ENCODE data around the gene ANGPTL2.
"Not testable (repeated sequence)": the region's sequence is repeated elsewhere in the genome, so short reads cannot be mapped to it uniquely, and the experiment has no call there.

ANGPTL2 gene

DNA sequence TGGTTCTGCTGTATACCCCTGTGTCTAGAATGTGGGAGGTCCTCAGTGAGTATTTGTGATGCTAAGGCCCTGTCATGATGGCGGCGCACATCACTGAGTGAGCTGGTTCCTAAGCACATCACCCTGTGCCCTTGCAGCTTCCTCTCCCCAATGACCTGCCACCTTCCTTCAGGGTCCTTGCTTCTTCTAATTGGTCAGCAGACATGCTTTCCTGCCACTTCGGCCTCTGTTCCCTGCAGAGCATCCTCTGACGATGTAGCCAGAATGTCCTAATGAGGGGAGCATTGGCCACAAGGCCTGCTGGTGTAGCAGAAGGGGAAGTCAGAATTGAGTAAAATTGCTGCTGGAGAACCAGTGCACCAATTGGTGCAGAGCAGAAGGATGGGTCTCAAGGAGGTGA, 31.1 kb upstream of the ANGPTL2 start:
- H3K4me3 ChIP-seq (ENCODE audit: low read depth in 1 of 2, low read length in 2 of 2), result no peak overlapping the region
- H3K9me3 ChIP-seq (ENCODE audit: low read length), result no peaks in the 10 kb centered on the region
- H3K9ac ChIP-seq (ENCODE audit: low read length), result no peak overlapping the region
- no peak overlapping the region for H3K27ac ChIP-seq (ENCODE audit: low read depth, low read length)
- peaks cover 21% of the 10 kb centered on the region for H3K4me1 ChIP-seq (ENCODE audit: insufficient read depth, low read length)
- H3K27me3 ChIP-seq (ENCODE audit: control insufficient read depth in 1 of 2, insufficient read depth in 2 of 2, low read length in 2 of 2), result no peaks in the 10 kb centered on the region
- no peaks in the 10 kb centered on the region for H3K36me3 ChIP-seq (ENCODE audit: insufficient read depth, low read length)

DNA sequence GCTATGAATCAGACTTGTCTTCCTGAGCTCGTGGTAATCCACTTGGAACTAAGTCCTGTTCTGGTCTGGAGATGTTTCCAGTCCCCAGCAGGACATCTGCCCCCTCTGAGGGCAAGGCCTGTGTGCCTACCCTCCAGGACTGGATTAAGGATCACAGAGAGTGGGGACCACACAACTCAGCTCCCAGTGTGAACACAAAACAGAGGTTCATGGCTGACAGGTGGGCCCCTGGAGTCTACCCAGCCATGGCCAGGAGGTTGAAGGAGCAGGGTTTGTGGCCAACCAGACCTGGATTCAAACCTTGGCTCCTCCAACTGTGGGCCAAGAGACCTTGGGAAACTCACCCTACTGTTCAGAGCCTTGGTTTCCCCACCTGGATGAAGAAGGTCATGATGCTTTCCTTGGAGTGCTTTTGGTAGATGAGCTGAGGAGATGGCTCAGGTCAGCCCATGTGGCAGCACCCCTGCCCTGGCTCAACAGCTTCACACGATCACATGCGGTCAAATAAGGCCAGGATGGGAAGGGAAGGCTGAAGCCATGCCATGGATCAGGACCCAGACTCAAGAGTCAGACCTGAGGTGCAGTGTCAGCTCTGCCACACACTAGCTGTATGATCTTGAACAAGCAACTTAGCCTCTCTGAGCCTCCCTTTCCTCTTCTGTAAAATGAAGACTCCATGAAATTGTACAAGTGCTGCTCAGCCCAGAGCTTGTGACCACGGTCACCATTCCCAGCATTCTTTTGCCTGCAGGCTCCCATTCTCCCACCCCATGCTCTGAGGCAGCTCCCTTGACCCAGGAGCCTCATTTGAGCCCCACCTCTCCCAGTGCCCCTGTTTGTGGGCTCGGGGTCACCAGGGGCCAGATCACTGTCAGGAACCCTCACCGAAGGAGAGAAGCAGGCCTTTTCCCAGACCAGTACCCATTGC, 27.3 kb upstream of the ANGPTL2 start:
- Histone ChIP-seq H3K36me3 (ENCODE audit: insufficient read depth, low read length) (no peaks in the 10 kb centered on the region), H3K27ac (ENCODE audit: low read depth, low read length) (no peak overlapping the region), H3K4me1 (ENCODE audit: insufficient read depth, low read length) (peaks cover 11% of the 10 kb centered on the region), H3K9me3 (ENCODE audit: low read length) (no peaks in the 10 kb centered on the region), H3K4me3 (ENCODE audit: low read depth in 1 of 2, low read length in 2 of 2) (no peak overlapping the region), H3K9ac (ENCODE audit: low read length) (no peak overlapping the region), H3K27me3 (ENCODE audit: control insufficient read depth in 1 of 2, insufficient read depth in 2 of 2, low read length in 2 of 2) (no peaks in the 10 kb centered on the region)

DNA sequence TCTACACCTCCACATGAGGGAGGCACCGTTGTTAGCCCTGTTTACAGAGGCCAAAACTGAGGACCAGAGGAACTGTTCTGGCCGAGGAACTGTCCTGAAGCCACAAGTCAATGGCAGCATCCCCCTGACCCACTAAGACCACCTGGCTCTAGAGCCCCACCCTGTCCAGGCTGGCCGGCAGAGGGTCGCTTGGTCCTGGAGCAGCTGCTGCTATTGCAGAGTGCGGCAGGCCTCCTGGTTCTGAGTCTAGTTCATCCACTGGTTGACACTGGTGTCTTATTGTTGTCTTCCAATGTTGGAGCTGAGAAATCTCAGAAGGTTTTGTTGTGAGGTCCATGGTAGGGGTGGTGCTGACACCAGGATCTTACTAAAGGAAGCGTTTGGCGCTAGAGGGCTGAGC, 26.6 kb upstream of the ANGPTL2 start:
- H3K4me1 ChIP-seq (ENCODE audit: insufficient read depth, low read length), result peaks cover 5% of the 10 kb centered on the region
- no peak overlapping the region for H3K27ac ChIP-seq (ENCODE audit: low read depth, low read length)
- no peaks in the 10 kb centered on the region for H3K27me3 ChIP-seq (ENCODE audit: control insufficient read depth in 1 of 2, insufficient read depth in 2 of 2, low read length in 2 of 2)
- no peak overlapping the region for H3K4me3 ChIP-seq (ENCODE audit: low read depth in 1 of 2, low read length in 2 of 2)
- no peaks in the 10 kb centered on the region for H3K9me3 ChIP-seq (ENCODE audit: low read length)
- no peak overlapping the region for H3K9ac ChIP-seq (ENCODE audit: low read length)
- no peaks in the 10 kb centered on the region for H3K36me3 ChIP-seq (ENCODE audit: insufficient read depth, low read length)

DNA sequence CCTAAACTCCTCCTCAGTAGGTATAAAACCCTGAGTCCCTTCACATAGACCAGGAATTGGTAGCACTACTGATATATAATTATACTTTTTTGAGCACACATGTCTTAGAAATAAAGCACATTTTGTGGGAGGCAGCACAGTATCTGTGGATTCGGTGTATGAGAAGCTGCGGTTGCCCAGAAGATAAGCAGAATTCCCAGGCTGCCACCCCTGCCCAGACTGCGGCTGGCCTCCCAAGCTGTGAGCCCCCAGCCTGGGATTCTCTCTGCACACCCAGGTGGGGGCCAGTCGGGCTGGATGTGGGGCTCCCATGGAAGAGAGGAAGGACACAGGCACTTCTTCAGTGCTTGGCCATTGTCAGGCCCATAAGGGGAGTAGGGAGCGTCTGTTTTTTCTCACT, 25.6 kb upstream of the ANGPTL2 start:
- Histone ChIP-seq H3K27me3 (ENCODE audit: control insufficient read depth in 1 of 2, insufficient read depth in 2 of 2, low read length in 2 of 2) (no peaks in the 10 kb centered on the region), H3K9me3 (ENCODE audit: low read length) (no peaks in the 10 kb centered on the region), H3K4me1 (ENCODE audit: insufficient read depth, low read length) (no peaks in the 10 kb centered on the region), H3K27ac (ENCODE audit: low read depth, low read length) (no peak overlapping the region), H3K4me3 (ENCODE audit: low read depth in 1 of 2, low read length in 2 of 2) (no peak overlapping the region), H3K9ac (ENCODE audit: low read length) (no peak overlapping the region), H3K36me3 (ENCODE audit: insufficient read depth, low read length) (no peaks in the 10 kb centered on the region)

DNA sequence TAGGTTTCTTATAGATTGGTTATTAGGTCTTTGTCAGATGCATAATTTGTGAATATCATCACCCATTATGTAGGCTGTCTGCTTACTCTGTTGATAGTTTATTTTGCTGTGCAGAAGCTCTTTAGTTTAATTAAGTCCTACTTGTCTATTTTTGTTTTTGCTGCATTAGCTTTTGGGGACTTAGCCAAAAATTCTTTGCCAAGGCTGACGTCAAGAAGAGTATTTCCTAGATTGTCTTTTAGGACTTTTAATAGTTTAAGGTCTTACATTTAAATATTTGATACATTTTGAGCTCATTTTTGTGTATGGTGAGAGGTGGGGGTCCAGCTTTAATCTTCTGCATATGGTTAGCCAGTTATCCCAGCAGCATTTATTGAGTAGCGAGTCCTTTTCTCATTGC, 24.8 kb upstream of the ANGPTL2 start:
- Histone ChIP-seq H3K4me3 (ENCODE audit: low read depth in 1 of 2, low read length in 2 of 2) (no peak overlapping the region), H3K4me1 (ENCODE audit: insufficient read depth, low read length) (no peaks in the 10 kb centered on the region), H3K36me3 (ENCODE audit: insufficient read depth, low read length) (no peaks in the 10 kb centered on the region), H3K27ac (ENCODE audit: low read depth, low read length) (no peak overlapping the region), H3K27me3 (ENCODE audit: control insufficient read depth in 1 of 2, insufficient read depth in 2 of 2, low read length in 2 of 2) (no peaks in the 10 kb centered on the region), H3K9ac (ENCODE audit: low read length) (no peak overlapping the region), H3K9me3 (ENCODE audit: low read length) (no peaks in the 10 kb centered on the region)

DNA sequence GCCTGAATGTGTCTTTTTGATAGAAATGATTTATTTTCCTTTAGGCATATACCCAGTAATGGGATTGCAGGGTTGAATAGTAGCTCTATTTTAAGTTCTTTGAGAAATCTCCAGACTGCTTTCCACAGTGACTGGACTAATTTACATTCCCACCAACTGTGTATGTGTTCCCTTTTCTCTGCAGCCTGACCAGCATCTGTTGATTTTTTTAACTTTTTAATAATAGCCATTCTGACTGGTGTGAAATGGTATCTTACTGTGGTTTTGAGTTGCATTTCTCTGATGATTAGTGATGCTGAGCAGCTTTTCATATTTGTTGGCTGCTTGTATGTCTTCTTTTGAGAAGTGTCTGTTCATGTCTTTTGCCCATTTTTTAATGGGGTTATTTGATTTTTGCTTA, 24.4 kb upstream of the ANGPTL2 start:
- H3K36me3 ChIP-seq (ENCODE audit: insufficient read depth, low read length); H3K27ac ChIP-seq (ENCODE audit: low read depth, low read length); H3K9me3 ChIP-seq (ENCODE audit: low read length); H3K4me3 ChIP-seq (ENCODE audit: low read depth in 1 of 2, low read length in 2 of 2); H3K4me1 ChIP-seq (ENCODE audit: insufficient read depth, low read length); H3K27me3 ChIP-seq (ENCODE audit: control insufficient read depth in 1 of 2, insufficient read depth in 2 of 2, low read length in 2 of 2); H3K9ac ChIP-seq (ENCODE audit: low read length): not testable (repeated sequence)

DNA sequence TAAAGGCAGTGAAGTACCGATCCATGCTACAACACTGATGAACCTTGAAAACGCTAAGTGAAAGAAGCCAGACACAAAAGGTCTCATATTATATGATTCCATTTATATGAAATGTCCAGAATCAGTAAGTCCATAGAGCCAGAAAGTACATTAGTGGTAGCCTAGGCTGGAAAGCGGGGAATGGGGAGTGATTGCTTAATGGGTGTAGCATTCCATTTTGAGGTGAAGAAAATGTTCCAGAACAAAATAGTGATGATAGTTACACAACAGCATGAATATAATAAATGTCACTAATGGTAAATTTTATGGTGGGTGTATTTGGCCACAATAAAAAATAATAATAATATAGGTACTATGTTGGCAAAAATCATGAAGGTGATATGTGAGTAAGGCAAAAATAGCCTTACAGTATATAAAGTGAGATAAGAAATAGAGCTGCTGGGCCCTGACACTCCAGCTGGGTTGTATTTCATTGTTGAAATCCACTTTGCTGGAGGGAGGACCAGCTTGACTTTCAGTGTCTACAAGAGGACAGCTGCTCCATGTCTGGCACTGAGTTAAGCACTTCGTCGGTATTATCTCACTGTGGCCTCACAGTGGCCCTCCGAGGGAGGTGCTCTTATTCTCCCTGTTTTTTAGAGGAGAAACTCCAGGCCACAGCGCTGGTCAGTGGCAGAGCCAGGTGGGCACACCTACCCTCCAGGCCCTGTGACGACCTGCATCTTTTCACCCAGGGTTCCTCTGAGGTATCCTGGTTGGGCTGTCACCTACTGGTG, 22.4 kb upstream of the ANGPTL2 start:
- Histone ChIP-seq H3K9me3 (ENCODE audit: low read length) (no peaks in the 10 kb centered on the region), H3K27ac (ENCODE audit: low read depth, low read length) (no peak overlapping the region), H3K9ac (ENCODE audit: low read length) (no peak overlapping the region), H3K4me1 (ENCODE audit: insufficient read depth, low read length) (no peaks in the 10 kb centered on the region), H3K27me3 (ENCODE audit: control insufficient read depth in 1 of 2, insufficient read depth in 2 of 2, low read length in 2 of 2) (no peaks in the 10 kb centered on the region), H3K4me3 (ENCODE audit: low read depth in 1 of 2, low read length in 2 of 2) (no peak overlapping the region), H3K36me3 (ENCODE audit: insufficient read depth, low read length) (no peaks in the 10 kb centered on the region)

DNA sequence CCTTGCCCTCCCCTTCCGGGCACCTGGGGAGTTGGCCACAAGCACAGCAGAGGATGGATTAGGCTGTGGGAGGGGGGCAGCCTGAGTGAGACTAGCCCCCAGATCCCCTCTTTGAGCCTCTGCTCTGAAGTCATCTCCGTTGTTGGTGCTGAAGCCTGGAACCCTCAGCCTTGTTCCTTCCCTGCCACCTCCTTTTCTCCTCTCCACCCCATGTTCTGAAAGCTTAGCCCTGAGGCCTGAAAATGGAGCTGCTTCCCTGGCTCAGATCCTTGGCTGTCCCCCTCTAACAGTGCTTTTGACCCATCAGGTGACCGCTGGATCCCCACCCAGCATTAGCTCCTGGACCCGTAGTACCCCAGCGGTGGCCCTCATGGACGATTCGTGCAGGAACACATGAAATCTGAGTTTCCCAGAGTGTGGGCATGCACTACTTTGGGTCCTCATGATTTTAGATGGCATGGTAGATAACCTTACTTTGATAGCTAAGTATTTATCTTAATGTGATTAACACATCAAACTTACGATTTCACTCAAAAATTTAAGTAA, 21.6 kb upstream of the ANGPTL2 start:
- H3K4me3 ChIP-seq (ENCODE audit: low read depth in 1 of 2, low read length in 2 of 2), result no peak overlapping the region
- no peaks in the 10 kb centered on the region for H3K36me3 ChIP-seq (ENCODE audit: insufficient read depth, low read length)
- H3K27ac ChIP-seq (ENCODE audit: low read depth, low read length), result peak overlapping the region; percentile 32
- no peaks in the 10 kb centered on the region for H3K4me1 ChIP-seq (ENCODE audit: insufficient read depth, low read length)
- no peaks in the 10 kb centered on the region for H3K27me3 ChIP-seq (ENCODE audit: control insufficient read depth in 1 of 2, insufficient read depth in 2 of 2, low read length in 2 of 2)
- H3K9ac ChIP-seq (ENCODE audit: low read length), result no peak overlapping the region
- H3K9me3 ChIP-seq (ENCODE audit: low read length), result no peaks in the 10 kb centered on the region

DNA sequence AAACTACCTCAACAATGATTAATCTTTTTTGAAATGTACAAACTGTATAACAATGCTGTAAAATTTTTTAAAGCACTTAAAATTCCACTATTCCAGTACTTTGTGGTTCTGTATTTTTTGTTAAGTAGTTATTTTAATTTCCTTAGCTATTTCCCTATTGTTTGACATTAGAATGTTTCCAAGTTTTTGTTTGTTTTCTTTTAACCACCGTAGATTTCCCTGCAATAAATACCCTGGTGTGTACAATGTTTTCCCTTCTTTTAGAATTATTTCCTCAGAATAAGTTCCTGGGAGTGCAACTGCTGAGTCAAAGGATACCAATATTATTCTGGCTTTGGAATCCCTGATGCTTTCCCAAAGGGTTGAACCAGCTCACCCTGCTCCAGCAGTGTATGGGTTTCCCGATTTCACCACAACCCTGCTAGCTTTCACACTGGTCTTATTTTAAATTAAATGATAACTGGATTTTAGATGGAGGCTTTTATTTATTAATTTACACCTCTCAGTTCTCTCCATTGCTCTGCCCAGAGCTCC, 20.6 kb upstream of the ANGPTL2 start:
- Histone ChIP-seq H3K9ac (ENCODE audit: low read length) (no peak overlapping the region), H3K9me3 (ENCODE audit: low read length) (no peaks in the 10 kb centered on the region), H3K4me3 (ENCODE audit: low read depth in 1 of 2, low read length in 2 of 2) (no peak overlapping the region), H3K27me3 (ENCODE audit: control insufficient read depth in 1 of 2, insufficient read depth in 2 of 2, low read length in 2 of 2) (no peaks in the 10 kb centered on the region), H3K36me3 (ENCODE audit: insufficient read depth, low read length) (no peaks in the 10 kb centered on the region), H3K4me1 (ENCODE audit: insufficient read depth, low read length) (no peaks in the 10 kb centered on the region), H3K27ac (ENCODE audit: low read depth, low read length) (no peak overlapping the region)

DNA sequence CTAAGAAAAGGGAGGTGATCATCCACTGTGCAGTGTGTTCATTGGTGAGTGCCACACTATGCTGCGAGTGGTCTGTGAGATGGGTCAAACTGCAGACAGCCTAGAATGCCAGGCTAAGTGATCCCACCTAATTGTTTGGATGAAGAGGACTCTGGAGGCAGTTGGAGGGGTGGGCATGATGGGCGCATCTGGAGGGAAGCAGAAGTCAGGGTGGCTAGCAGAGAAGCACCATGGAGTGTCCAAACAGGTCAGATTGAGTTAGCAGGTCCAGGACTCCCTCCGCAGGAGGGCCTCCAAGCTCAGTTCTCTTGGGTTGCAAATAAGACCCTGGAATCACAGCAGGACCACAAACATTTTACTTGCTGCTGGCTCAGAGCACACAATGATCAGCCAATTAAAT, 19.9 kb upstream of the ANGPTL2 start:
- Histone ChIP-seq H3K9ac (ENCODE audit: low read length) (no peak overlapping the region), H3K4me1 (ENCODE audit: insufficient read depth, low read length) (no peaks in the 10 kb centered on the region), H3K4me3 (ENCODE audit: low read depth in 1 of 2, low read length in 2 of 2) (no peak overlapping the region), H3K27ac (ENCODE audit: low read depth, low read length) (no peak overlapping the region), H3K36me3 (ENCODE audit: insufficient read depth, low read length) (no peaks in the 10 kb centered on the region), H3K27me3 (ENCODE audit: control insufficient read depth in 1 of 2, insufficient read depth in 2 of 2, low read length in 2 of 2) (no peaks in the 10 kb centered on the region), H3K9me3 (ENCODE audit: low read length) (no peaks in the 10 kb centered on the region)

DNA sequence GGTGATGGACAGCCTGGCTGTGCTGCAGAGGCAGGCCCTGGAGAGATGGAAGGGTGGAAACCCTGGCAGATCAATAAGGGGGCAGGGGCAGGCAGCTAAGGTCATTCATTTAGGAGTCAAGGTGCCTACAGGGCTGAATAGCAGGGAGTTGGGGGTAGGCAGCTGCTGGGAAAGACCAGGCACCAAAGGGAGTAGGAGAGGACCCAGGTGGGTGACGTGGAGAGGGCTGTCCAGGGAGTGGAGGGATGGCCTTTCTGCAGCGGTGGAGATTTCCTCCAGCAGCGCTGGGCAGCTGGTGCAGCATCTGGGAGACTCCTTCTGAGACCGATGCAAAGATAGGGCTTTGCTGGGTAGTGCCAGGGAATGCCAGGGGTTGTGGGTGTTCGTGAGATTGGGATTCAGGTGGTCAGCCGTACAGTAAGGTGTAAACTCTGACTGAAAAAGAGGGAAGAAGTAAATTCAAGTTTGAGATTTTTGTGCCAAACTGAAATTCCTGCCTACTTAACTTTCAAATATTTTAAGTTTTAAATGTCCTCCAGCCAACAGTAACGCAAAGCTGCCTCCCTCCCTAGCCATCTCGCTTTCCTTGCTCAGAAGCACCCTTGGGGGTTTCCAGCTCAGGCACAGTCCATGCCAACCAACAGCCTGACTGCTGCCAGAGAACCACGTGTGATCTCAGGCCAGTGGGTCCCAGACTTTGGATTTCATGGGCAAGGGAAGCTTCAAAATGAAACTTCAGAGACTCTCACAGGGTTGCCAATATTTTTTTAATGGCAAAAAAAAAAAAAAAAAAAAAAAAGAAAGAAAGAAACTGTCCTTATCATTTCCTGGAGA, 18.6 kb upstream of the ANGPTL2 start:
- H3K4me3 ChIP-seq (ENCODE audit: low read depth in 1 of 2, low read length in 2 of 2), result no peak overlapping the region
- no peaks in the 10 kb centered on the region for H3K27me3 ChIP-seq (ENCODE audit: control insufficient read depth in 1 of 2, insufficient read depth in 2 of 2, low read length in 2 of 2)
- H3K4me1 ChIP-seq (ENCODE audit: insufficient read depth, low read length), result peaks cover 6% of the 10 kb centered on the region
- no peaks in the 10 kb centered on the region for H3K36me3 ChIP-seq (ENCODE audit: insufficient read depth, low read length)
- no peak overlapping the region for H3K27ac ChIP-seq (ENCODE audit: low read depth, low read length)
- H3K9me3 ChIP-seq (ENCODE audit: low read length), result no peaks in the 10 kb centered on the region
- no peak overlapping the region for H3K9ac ChIP-seq (ENCODE audit: low read length)

All from muscle layer of colon (tissue), 2 donors.